NT2/D1 (cell line): ENCODE data around the gene COX11.

Experiments used
- DNase-seq: peaks from one replicate; pipeline ENCODE4 v3.0.0-alpha.2; 2011; ENCODE audit warnings: low read depth, low spot score
- H3K27me3 ChIP-seq: 2 replicates; pipeline ENCODE4 v1.6.0; 2011; ENCODE audit warnings: mild to moderate bottlenecking; ENCODE audit not compliant: insufficient read length, insufficient read depth
- H3K36me3 ChIP-seq: 2 replicates; pipeline ENCODE4 v1.6.1; 2011; ENCODE audit warnings: mild to moderate bottlenecking, low read length, mixed read lengths; ENCODE audit not compliant: insufficient read depth, insufficient read length
- H3K4me1 ChIP-seq: 2 replicates; pipeline ENCODE4 v1.5.1; 2011; ENCODE audit not compliant: insufficient read depth, insufficient read length
- H3K4me3 ChIP-seq: 2 replicates; pipeline ENCODE4 v1.5.1; 2011; ENCODE audit warnings: low read depth; ENCODE audit not compliant: insufficient read length
- H3K9ac ChIP-seq: 2 replicates; pipeline ENCODE4 v1.6.0; 2011; ENCODE audit warnings: low read depth; ENCODE audit not compliant: insufficient read length
- H3K9me3 ChIP-seq: 2 replicates; pipeline ENCODE4 v1.5.1; 2011; ENCODE audit warnings: mild to moderate bottlenecking, low read length; ENCODE audit not compliant: insufficient read depth
- SUZ12 ChIP-seq: IDR thresholded peaks from 2 replicates; pipeline ENCODE4 v1.6.1; 2011; ENCODE audit not compliant: insufficient read length, insufficient read depth; ENCODE audit errors: extremely low read depth
- YY1 ChIP-seq: IDR thresholded peaks from 2 replicates; pipeline ENCODE4 v1.6.1; 2011; ENCODE audit not compliant: insufficient read length, insufficient read depth
- ZNF274 ChIP-seq: IDR thresholded peaks from 2 replicates; pipeline ENCODE4 v1.6.1; 2011; ENCODE audit warnings: mild to moderate bottlenecking, low read depth, low read length

COX11 gene

GRCh38 chr17:54967621-54968261, 713 bp downstream of the COX11 start:
- H3K9ac ChIP-seq = peak overlapping the region; percentile 98
- H3K4me3 ChIP-seq = peak overlapping the region; percentile 98
- TF ChIP-seq ZNF274 (no peak), YY1 (no peak), SUZ12 (no peak)
- H3K27me3 ChIP-seq = no peaks in the 10 kb centered on the region
- no peaks in the 10 kb centered on the region for H3K4me1 ChIP-seq
- no peaks in the 10 kb centered on the region for H3K9me3 ChIP-seq
- H3K36me3 ChIP-seq = peaks cover 49% of the 10 kb centered on the region
- no peak for DNase-seq

GRCh38 chr17:54956791-54957190, 11.7 kb downstream of the COX11 start:
- peaks cover 79% of the 10 kb centered on the region for H3K36me3 ChIP-seq
- no peak overlapping the region for H3K9ac ChIP-seq
- H3K9me3 ChIP-seq = no peaks in the 10 kb centered on the region
- no peaks in the 10 kb centered on the region for H3K27me3 ChIP-seq
- no peak overlapping the region for H3K4me3 ChIP-seq
- DNase-seq = no peak
- TF ChIP-seq ZNF274 (no peak), SUZ12 (no peak), YY1 (no peak)
- H3K4me1 ChIP-seq = no peaks in the 10 kb centered on the region

GRCh38 chr17:54951286-54951685, 17.2 kb downstream of the COX11 start:
- H3K9ac ChIP-seq = no peak overlapping the region
- H3K4me3 ChIP-seq = no peak overlapping the region
- TF ChIP-seq YY1 (no peak), ZNF274 (no peak), SUZ12 (no peak)
- DNase-seq = no peak
- no peaks in the 10 kb centered on the region for H3K4me1 ChIP-seq
- H3K9me3 ChIP-seq = no peaks in the 10 kb centered on the region
- H3K36me3 ChIP-seq = peaks cover 84% of the 10 kb centered on the region
- no peaks in the 10 kb centered on the region for H3K27me3 ChIP-seq

GRCh38 chr17:54950116-54950515, 18.3 kb downstream of the COX11 start:
- no peak overlapping the region for H3K9ac ChIP-seq
- no peak for TF ChIP-seq SUZ12
- no peak for TF ChIP-seq YY1
- TF ChIP-seq ZNF274 = no peak
- H3K4me1 ChIP-seq = no peaks in the 10 kb centered on the region
- H3K27me3 ChIP-seq = no peaks in the 10 kb centered on the region
- H3K9me3 ChIP-seq = no peaks in the 10 kb centered on the region
- DNase-seq = no peak
- peaks cover 76% of the 10 kb centered on the region for H3K36me3 ChIP-seq
- no peak overlapping the region for H3K4me3 ChIP-seq

GRCh38 chr17:54948380-54948779, 20.1 kb downstream of the COX11 start:
- Histone ChIP-seq H3K36me3 (peaks cover 60% of the 10 kb centered on the region), H3K4me1 (no peaks in the 10 kb centered on the region), H3K9me3 (no peaks in the 10 kb centered on the region), H3K27me3 (no peaks in the 10 kb centered on the region), H3K4me3 (no peak overlapping the region), H3K9ac (no peak overlapping the region)
- TF ChIP-seq YY1 (no peak), ZNF274 (no peak), SUZ12 (no peak)
- no peak for DNase-seq

- no peak for DNase-seq
- H3K36me3 ChIP-seq = peaks cover 55% of the 10 kb centered on the region
These were observed 21.1 kb downstream of the COX11 start for GRCh38 chr17:54947396-54947795.

GRCh38 chr17:54945671-54946070, 22.8 kb downstream of the COX11 start:
- no peak for DNase-seq
- TF ChIP-seq SUZ12 (no peak), ZNF274 (no peak), YY1 (no peak)
- Histone ChIP-seq H3K36me3 (peaks cover 51% of the 10 kb centered on the region), H3K9me3 (no peaks in the 10 kb centered on the region), H3K9ac (no peak overlapping the region), H3K27me3 (no peaks in the 10 kb centered on the region), H3K4me3 (no peak overlapping the region), H3K4me1 (no peaks in the 10 kb centered on the region)

More at GRCh38 chr17:54947396-54947795, 21.1 kb downstream of the COX11 start:
- no peaks in the 10 kb centered on the region for H3K4me1 ChIP-seq
- TF ChIP-seq YY1 (no peak), SUZ12 (no peak), ZNF274 (no peak)
- H3K9ac ChIP-seq = no peak overlapping the region
- no peaks in the 10 kb centered on the region for H3K9me3 ChIP-seq
- no peaks in the 10 kb centered on the region for H3K27me3 ChIP-seq
- no peak overlapping the region for H3K4me3 ChIP-seq

GRCh38 chr17:54945231-54945630, 23.2 kb downstream of the COX11 start:
- H3K27me3 ChIP-seq = no peaks in the 10 kb centered on the region
- H3K4me1 ChIP-seq = no peaks in the 10 kb centered on the region
- no peak for DNase-seq
- TF ChIP-seq SUZ12 (no peak), ZNF274 (no peak), YY1 (no peak)
- no peaks in the 10 kb centered on the region for H3K9me3 ChIP-seq
- H3K4me3 ChIP-seq = no peak overlapping the region
- no peak overlapping the region for H3K9ac ChIP-seq
- peaks cover 47% of the 10 kb centered on the region for H3K36me3 ChIP-seq
